ENCODE measurements around the gene MALSU1. TPM values are rescaled to one million over a fixed set of nuclear protein-coding genes. Genes with fewer than 3 reads are reported as not detected.

MALSU1 gene
- total RNA-seq, 4 donors from 2014 or later: 83.8 to 112 (median 109) TPM

DNA sequence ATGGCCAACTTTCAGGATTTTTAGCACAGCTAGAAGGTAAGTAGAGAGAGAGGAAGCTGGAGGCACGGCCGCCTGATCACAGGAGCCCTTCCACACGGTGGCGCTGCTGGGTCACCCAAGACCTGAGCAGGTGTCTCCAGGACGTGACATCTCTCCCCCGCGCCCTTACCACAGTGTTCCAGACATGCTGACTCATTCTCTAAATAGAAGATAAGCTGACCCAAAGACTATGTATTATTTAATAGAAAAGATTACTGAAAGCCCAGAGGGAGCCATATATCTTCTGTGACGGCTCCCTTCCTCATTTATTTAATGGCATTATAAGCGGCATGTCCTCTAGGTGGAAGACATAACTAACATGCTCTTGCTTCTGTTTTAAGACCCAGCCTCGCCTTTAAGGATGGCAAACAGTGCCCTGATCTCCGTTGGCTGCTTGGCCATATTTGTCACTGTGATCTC, 26.0 kb upstream of the MALSU1 start:
- H3K9me3 ChIP-seq: no peaks in the 10 kb centered on the region
- no peak for TF ChIP-seq POLR2A (IDR thresholded peaks at IDR 0.05)
- TF ChIP-seq, protein P1, sequence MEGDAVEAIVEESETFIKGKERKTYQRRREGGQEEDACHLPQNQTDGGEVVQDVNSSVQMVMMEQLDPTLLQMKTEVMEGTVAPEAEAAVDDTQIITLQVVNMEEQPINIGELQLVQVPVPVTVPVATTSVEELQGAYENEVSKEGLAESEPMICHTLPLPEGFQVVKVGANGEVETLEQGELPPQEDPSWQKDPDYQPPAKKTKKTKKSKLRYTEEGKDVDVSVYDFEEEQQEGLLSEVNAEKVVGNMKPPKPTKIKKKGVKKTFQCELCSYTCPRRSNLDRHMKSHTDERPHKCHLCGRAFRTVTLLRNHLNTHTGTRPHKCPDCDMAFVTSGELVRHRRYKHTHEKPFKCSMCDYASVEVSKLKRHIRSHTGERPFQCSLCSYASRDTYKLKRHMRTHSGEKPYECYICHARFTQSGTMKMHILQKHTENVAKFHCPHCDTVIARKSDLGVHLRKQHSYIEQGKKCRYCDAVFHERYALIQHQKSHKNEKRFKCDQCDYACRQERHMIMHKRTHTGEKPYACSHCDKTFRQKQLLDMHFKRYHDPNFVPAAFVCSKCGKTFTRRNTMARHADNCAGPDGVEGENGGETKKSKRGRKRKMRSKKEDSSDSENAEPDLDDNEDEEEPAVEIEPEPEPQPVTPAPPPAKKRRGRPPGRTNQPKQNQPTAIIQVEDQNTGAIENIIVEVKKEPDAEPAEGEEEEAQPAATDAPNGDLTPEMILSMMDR (IDR thresholded peaks at IDR 0.05 in 4 of 5, conservative IDR thresholded peaks at IDR 0.05 in 1 of 5): peak; percentile 52 to 85 (median 81)
- in situ Hi-C loops (cut with MboI; ENCODE audit: low sequenced_read_pairs in 4 of 4): loop anchor here (5.0 to 25.0 kb wide), 2 partner anchors 189 to 439 kb away; partner anchors contain the start of gene STK31 (in 3 of the 4)
- no peaks in the 10 kb centered on the region for H3K27me3 ChIP-seq
- no peaks in the 10 kb centered on the region for H3K36me3 ChIP-seq
- H3K4me3 ChIP-seq: peak overlapping the region; percentile 19 to 43 (median 30)
- peak overlapping the region; percentile 64 to 73 (median 67) for H3K27ac ChIP-seq
- DNase-seq (peak; percentile 78 to 90), ATAC-seq (peak; percentile 95 to 97)
- H3K4me1 ChIP-seq: no peaks in the 10 kb centered on the region
- intact Hi-C loops (cut with DNase I; ENCODE audit: low total_unique reads): loop anchor here (1.0 to 10.0 kb wide), 5 partner anchors 26 to 442 kb away; partner anchors contain the start of genes MALSU1, STK31 and TRA2A

DNA sequence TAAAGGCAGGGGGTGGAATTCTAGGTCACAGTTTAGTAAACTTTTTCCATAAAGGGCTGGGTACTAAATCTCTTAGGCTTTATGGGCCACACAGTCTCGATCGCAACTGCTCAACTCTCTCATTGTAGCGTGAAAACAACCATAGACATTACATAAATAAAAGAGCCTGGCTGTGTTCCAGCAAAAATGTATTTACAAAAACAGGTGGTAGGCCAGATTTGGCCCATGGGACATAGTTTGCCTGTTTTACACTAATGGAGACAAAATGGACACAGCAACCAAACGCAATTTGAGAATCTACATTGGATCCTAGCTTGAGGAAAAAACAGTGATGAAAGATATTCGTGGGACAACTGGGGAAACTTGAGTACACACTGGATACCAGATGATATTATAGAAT, 23.2 kb upstream of the MALSU1 start:
- intact Hi-C loops (cut with DNase I; ENCODE audit: low total_unique reads): loop anchor here (10.0 kb wide), 1 partner anchor 439 kb away; the partner anchor contains the start of gene STK31
- no peak overlapping the region for H3K4me3 ChIP-seq
- H3K9me3 ChIP-seq: no peaks in the 10 kb centered on the region
- H3K4me1 ChIP-seq: peaks cover 9 to 11% of the 10 kb centered on the region in 2 donors
- DNase-seq (no peak), ATAC-seq (no peak)
- H3K27ac ChIP-seq: no peak overlapping the region
- H3K36me3 ChIP-seq: no peaks in the 10 kb centered on the region
- in situ Hi-C loops (cut with MboI; ENCODE audit: low sequenced_read_pairs in 4 of 4): no loop called here
- no peaks in the 10 kb centered on the region for H3K27me3 ChIP-seq
- TF ChIP-seq, protein P1 (IDR thresholded peaks at IDR 0.05 in 4 of 5, conservative IDR thresholded peaks at IDR 0.05 in 1 of 5): no peak
- TF ChIP-seq POLR2A (IDR thresholded peaks at IDR 0.05): no peak

DNA sequence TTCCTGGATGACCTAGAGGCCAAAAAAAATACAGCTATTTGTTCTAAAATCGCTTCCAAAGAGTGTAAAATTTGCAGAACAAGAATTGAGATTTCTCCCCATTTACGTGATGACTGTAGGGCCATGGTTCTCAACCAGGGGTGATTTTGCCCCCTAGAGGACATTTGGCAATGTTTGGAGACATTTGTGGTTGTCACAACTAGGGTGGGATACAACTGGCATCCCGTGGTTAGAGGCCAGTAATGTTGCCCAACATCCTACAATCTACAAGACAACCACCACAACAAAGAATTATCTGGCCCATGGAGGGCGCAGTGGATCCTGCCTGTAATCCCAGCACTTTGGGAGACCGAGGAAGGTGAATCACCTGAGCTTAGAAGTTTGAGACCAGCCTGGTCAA, 22.8 kb upstream of the MALSU1 start:
- Histone ChIP-seq H3K36me3 (no peaks in the 10 kb centered on the region), H3K27ac (no peak overlapping the region), H3K27me3 (no peaks in the 10 kb centered on the region), H3K4me3 (no peak overlapping the region), H3K4me1 (peaks cover 9 to 11% of the 10 kb centered on the region in 2 donors), H3K9me3 (no peaks in the 10 kb centered on the region)
- no peak for DNase-seq
- TF ChIP-seq POLR2A (IDR thresholded peaks at IDR 0.05): no peak
- TF ChIP-seq, protein P1 (IDR thresholded peaks at IDR 0.05 in 4 of 5, conservative IDR thresholded peaks at IDR 0.05 in 1 of 5): no peak
- intact Hi-C loops (cut with DNase I; ENCODE audit: low total_unique reads) (loop anchor here (10.0 kb wide), 1 partner anchor 438 kb away; the partner anchor contains the start of gene STK31), in situ Hi-C loops (cut with MboI; ENCODE audit: low sequenced_read_pairs in 4 of 4) (no loop called here)
- ATAC-seq: no peak

DNA sequence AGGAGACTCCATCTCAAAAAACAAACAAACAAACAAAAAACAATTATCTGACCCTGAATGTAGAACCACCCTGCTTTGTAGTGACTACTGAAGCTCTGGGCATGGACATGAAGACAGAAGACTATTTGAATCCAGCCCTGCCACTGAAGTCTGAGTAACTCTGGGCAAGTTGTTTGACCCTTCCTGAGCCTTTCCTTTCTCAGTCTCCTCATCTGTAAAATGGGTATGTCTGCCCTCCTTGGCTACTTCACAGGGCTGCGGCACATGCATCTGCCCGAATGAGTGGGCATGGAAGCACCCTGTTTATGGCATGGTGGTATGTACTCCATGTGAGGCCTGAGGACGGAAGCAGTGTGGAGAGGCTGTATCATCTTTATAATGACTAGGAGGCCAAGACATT, 22.2 kb upstream of the MALSU1 start:
- no peak for ATAC-seq
- intact Hi-C loops (cut with DNase I; ENCODE audit: low total_unique reads): loop anchor here (10.0 kb wide), 1 partner anchor 438 kb away; the partner anchor contains the start of gene STK31
- Histone ChIP-seq H3K4me1 (peaks cover 9 to 11% of the 10 kb centered on the region in 2 donors), H3K27me3 (no peaks in the 10 kb centered on the region), H3K36me3 (no peaks in the 10 kb centered on the region), H3K27ac (no peak overlapping the region), H3K9me3 (no peaks in the 10 kb centered on the region), H3K4me3 (no peak overlapping the region)
- in situ Hi-C loops (cut with MboI; ENCODE audit: low sequenced_read_pairs in 4 of 4): no loop called here
- DNase-seq: no peak
- TF ChIP-seq, protein P1 (IDR thresholded peaks at IDR 0.05 in 4 of 5, conservative IDR thresholded peaks at IDR 0.05 in 1 of 5): no peak
- no peak for TF ChIP-seq POLR2A (IDR thresholded peaks at IDR 0.05)
